Measurements from ENCODE around the gene TRAPPC2. TPM values are rescaled to one million over a fixed set of nuclear protein-coding genes. Genes with fewer than 3 reads are reported as not detected.

TRAPPC2 gene
- total and polyA plus RNA-seq, 9 of the 15 experiments (the other 6 are each of a cell fraction or from before 2014, with no cell fraction given) = 10.3 to 30.6 (median 18.6) TPM

DNA sequence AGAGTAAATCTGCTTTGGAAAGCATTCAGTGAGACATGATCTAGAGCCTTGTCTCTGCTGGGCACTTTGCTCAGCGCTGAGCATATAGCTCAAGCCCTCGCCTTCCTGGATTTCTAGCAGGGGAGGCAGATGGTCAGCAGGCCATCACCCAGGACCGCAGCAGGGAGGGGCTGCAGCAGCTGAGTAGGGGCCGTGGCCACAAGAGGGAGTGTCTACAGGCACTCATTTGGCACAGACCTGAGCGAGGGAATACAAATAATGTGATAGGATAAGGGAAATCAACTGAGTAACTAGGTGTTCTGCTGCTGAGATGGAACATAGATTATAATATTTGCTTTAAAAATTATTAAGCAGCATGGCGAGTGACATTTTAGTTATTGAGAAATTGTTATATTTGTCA, 30.3 kb upstream of the TRAPPC2 start:
- Histone ChIP-seq H3K4me3 (no peak overlapping the region), H3K9me3 (replicated peaks; ENCODE audit: control insufficient read depth, insufficient read depth, low read depth, low read length) (no peaks in the 10 kb centered on the region), H3K4me1 (replicated peaks in 1 of 2; ENCODE audit: control insufficient read depth in 2 of 2, insufficient read depth in 2 of 2, low read length in 2 of 2) (no peaks in the 10 kb centered on the region), H3K36me3 (ENCODE audit: control insufficient read depth, insufficient read depth, low read length) (peaks cover 85% of the 10 kb centered on the region), H3K9me1 (ENCODE audit: control insufficient read depth, insufficient read depth, low read length) (no peaks in the 10 kb centered on the region), H3K27ac (ENCODE audit: extremely low read depth, low read depth, low read length) (no peak overlapping the region), H2AFZ (ENCODE audit: low read depth, low read length) (no peak overlapping the region), H3K79me2 (ENCODE audit: control insufficient read depth, insufficient read depth, low read length) (no peaks in the 10 kb centered on the region), H3K27me3 (ENCODE audit: control insufficient read depth in 2 of 2, insufficient read depth in 2 of 2, low read length in 2 of 2) (no peaks in the 10 kb centered on the region), H4K20me1 (replicated peaks; ENCODE audit: control insufficient read depth, insufficient read depth, low read length) (no peaks in the 10 kb centered on the region), H3K4me2 (ENCODE audit: insufficient read depth, low read length) (no peak overlapping the region), H3K9ac (ENCODE audit: insufficient read depth in 1 of 2, low read depth in 2 of 2, low read length in 2 of 2) (no peak overlapping the region)
- FAIRE-seq = no peak
- 80% methylated on average over 6 of the region's 6 CpGs for WGBS (ENCODE audit: insufficient coverage, low coverage, missing lambda C conversion rate)
- in situ Hi-C loops (cut with MboI) (loop anchor here (10.0 kb wide), 1 partner anchor 270 kb away; no protein-coding TSS in a partner anchor), intact Hi-C loops (cut with micrococcal nuclease) (no loop called here)
- TF ChIP-seq GTF3C2 (IDR thresholded peaks at IDR 0.05; ENCODE audit: borderline replicate concordance, extremely low read depth, insufficient read length) = no peak
- peak; percentile 20 to 27 (median 26); a peak in 3 of 6 replicates for TF ChIP-seq CTCF (IDR thresholded peaks at IDR 0.05 in 2 of 3, conservative IDR thresholded peaks at IDR 0.05 in 1 of 3; ENCODE audit: insufficient read depth in 2 of 3, low read depth in 1 of 3, low read length in 3 of 3)
- no peak for TF ChIP-seq POLR2B (IDR thresholded peaks at IDR 0.05; ENCODE audit: low read depth, partially characterized antibody)
- TF ChIP-seq EHMT2 (IDR thresholded peaks at IDR 0.05) = no peak
- no peak for TF ChIP-seq KLF13 (tag; IDR thresholded peaks at IDR 0.05; ENCODE audit: borderline replicate concordance, low read depth)
- TF ChIP-seq, protein P1, sequence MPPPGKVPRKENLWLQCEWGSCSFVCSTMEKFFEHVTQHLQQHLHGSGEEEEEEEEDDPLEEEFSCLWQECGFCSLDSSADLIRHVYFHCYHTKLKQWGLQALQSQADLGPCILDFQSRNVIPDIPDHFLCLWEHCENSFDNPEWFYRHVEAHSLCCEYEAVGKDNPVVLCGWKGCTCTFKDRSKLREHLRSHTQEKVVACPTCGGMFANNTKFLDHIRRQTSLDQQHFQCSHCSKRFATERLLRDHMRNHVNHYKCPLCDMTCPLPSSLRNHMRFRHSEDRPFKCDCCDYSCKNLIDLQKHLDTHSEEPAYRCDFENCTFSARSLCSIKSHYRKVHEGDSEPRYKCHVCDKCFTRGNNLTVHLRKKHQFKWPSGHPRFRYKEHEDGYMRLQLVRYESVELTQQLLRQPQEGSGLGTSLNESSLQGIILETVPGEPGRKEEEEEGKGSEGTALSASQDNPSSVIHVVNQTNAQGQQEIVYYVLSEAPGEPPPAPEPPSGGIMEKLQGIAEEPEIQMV (tag; conservative IDR thresholded peaks at IDR 0.05; ENCODE audit: low read depth) = no peak
- no peak for TF ChIP-seq SAP30 (IDR thresholded peaks at IDR 0.05; ENCODE audit: borderline replicate concordance, insufficient read depth, low read depth, low read length, poor library complexity, severe bottlenecking)
- TF ChIP-seq NFXL1 (CRISPR knock-in tag; IDR thresholded peaks at IDR 0.05) = no peak
- no peak for TF ChIP-seq ZNF780A (CRISPR knock-in tag; IDR thresholded peaks at IDR 0.05)
- CTCF ChIA-PET (ENCODE audit: low intra/inter-chr PET ratio) = no interaction called here
- peak; percentile 77 for ATAC-seq
- POLR2A ChIA-PET = no interaction called here
- DNase-seq (ENCODE audit: extremely low read depth in 1 of 4, low spot score in 3 of 4) = peak in 2 of 4 experiments; percentile 10 to 28
- BruUV-seq (replicated peaks) = no TSS peak

All from K562 (cell line).